Mucosa of stomach (tissue), 1 donor: ENCODE results near the gene ANO1.
"Not testable (repeated sequence)": the region's sequence is repeated elsewhere in the genome, so short reads cannot be mapped to it uniquely, and the experiment has no call there.

Source experiments
- H3K27me3 ChIP-seq: one replicate; pipeline ENCODE4 v1.7.0; 2013; ENCODE audit warnings: mild to moderate bottlenecking, low read length; ENCODE audit not compliant: control insufficient read depth, insufficient read depth
- H3K36me3 ChIP-seq: one replicate; pipeline ENCODE4 v1.7.0; 2013; ENCODE audit warnings: low read length; ENCODE audit not compliant: control insufficient read depth, insufficient read depth
- H3K4me1 ChIP-seq: one replicate; pipeline ENCODE4 v1.7.0; 2013; ENCODE audit warnings: mild to moderate bottlenecking, low read length; ENCODE audit not compliant: control insufficient read depth, insufficient read depth
- H3K4me3 ChIP-seq: one replicate; pipeline ENCODE4 v1.7.0; 2013; ENCODE audit warnings: low read length
- H3K9ac ChIP-seq: one replicate; pipeline ENCODE4 v1.7.0; 2013; ENCODE audit warnings: mild to moderate bottlenecking, low read length, moderate library complexity
- H3K9me3 ChIP-seq: one replicate; pipeline ENCODE4 v1.7.0; 2013; ENCODE audit warnings: mild to moderate bottlenecking, low read length, moderate library complexity; ENCODE audit not compliant: control insufficient read depth
- donor health status: Pancreatic carcinoma.

ANO1 gene

GRCh38 chr11:70201047-70201446 lies 122.9 kb downstream of the ANO1 start:
- not testable (repeated sequence) for H3K9ac ChIP-seq, H3K9me3 ChIP-seq, H3K27me3 ChIP-seq, H3K4me3 ChIP-seq, H3K36me3 ChIP-seq
- H3K4me1 ChIP-seq = peaks cover 20% of the 10 kb centered on the region

DNA sequence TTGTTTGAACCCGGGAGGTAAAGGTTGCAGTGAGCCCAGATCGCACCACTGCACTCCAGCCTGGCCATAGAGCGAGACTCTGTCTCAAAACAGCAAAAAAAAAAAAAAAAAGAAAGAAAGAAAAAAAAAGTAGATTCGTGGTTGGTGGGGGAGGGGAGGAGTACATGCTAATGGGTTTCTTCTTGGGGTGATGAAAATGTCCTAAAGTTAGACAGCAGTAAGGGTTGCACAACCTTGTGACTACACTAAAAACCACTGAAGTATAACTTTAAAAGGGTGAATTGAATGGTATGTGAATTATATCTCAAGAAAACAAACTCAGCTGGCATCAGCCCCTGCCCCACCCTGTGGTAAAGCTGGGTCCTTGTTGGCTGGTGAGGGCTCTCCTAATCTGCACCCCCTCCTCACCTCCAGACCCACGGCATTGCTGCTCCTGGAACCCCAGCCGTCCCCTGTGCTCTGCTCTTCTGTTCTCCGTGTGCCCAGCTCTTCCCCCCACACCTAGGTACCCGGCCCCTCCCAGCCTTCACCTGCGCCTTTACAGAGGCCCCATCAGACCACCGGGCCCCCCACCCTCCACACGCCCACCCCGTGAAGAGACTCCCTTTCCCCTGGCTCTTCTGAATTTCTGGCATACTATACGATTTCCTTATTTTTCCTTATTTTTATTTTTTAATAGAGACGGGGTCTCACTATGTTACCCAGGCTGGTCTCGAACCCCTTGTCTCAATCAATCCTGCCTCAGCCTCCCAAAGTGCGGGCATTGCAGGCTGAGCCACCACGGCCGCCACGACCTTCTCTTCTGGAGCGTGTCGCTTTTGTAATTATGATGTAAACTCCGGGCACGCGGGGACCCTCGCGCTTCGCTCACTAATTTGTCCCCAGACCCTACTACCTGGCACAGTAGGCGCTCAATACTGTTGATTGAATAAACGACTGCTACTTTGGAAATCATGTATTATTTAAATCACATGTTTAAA lies 124.1 kb downstream of the ANO1 start:
- Histone ChIP-seq H3K4me1 (peaks cover 20% of the 10 kb centered on the region), H3K36me3 (peaks cover 1% of the 10 kb centered on the region), H3K9me3 (no peaks in the 10 kb centered on the region), H3K27me3 (no peaks in the 10 kb centered on the region), H3K4me3 (peak overlapping the region; percentile 87), H3K9ac (peak overlapping the region; percentile 94)

GRCh38 chr11:70202920-70203750 lies 125.0 kb downstream of the ANO1 start, which contains the start of gene FADD:
TSS of gene FADD (plus strand) at chr11:70203296. CDS start at chr11:70203460, 164 bp downstream.
- Histone ChIP-seq H3K36me3 (peaks cover 6% of the 10 kb centered on the region), H3K27me3 (no peaks in the 10 kb centered on the region), H3K9me3 (no peaks in the 10 kb centered on the region), H3K4me1 (peaks cover 25% of the 10 kb centered on the region), H3K4me3 (peak within 1 kb of the TSS; percentile 87), H3K9ac (peak within 1 kb of the TSS; percentile 94)

- Histone ChIP-seq H3K4me1 (peaks cover 25% of the 10 kb centered on the region), H3K9ac (peak overlapping the region; percentile 94), H3K36me3 (peaks cover 10% of the 10 kb centered on the region)
Measured at GRCh38 chr11:70203751-70204465, 125.8 kb downstream of the ANO1 start.

DNA sequence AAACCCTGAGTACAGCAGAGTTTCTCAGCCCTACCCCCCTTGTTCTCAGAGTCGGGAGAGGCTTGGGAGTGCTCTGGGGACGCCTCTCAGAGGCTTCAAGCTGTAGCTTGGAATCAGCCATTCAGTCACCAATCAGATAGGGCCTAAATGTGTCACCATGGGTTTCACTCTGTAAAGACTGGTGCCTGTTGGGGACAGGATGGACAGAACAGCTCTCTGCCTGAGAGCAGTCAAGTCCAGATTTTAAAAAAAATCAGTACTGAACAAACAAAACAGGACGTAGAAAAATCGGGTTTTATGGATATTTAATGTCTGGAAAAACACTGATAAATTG lies 126.3 kb downstream of the ANO1 start:
- Histone ChIP-seq H3K9ac (peak overlapping the region; percentile 94), H3K4me1 (peaks cover 25% of the 10 kb centered on the region), H3K4me3 (peak overlapping the region; percentile 87), H3K9me3 (no peaks in the 10 kb centered on the region), H3K27me3 (no peaks in the 10 kb centered on the region), H3K36me3 (peaks cover 10% of the 10 kb centered on the region)

More at GRCh38 chr11:70203751-70204465, 125.8 kb downstream of the ANO1 start:
- Histone ChIP-seq H3K9me3 (no peaks in the 10 kb centered on the region), H3K27me3 (no peaks in the 10 kb centered on the region), H3K4me3 (peak overlapping the region; percentile 87)

DNA sequence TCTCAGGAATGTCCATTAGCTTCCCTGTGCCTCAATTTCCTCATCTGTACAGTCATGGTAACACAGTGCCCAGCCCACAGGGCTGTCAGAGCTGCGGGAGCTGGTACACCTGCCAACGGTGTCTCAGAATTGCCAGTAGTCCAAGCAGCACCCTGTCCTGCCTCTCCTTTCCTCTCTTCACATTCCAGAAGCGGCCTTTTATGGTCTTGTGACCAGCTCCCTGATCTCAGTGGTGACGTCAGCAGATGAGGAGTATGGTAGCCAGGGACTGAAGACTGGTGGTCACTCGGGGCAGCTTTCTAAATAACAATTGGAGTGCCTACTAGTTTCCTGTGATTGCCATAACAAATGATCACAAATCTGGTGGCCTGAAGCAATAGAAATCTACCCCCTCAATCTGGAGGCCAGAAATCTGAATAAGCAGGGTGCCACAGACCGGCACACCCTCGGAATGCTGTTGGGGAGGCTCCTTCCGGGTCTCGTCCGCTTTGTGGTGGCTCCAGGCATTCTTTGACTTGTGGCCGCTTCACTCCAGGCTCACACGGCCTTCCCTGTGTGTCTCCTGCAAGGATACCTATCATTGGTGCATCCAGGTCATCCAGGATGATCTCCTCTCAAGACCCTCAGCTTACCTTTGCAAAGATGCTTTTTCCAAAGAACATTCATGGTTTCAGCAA lies 127.1 kb downstream of the ANO1 start:
- Histone ChIP-seq H3K4me1 (peaks cover 25% of the 10 kb centered on the region), H3K9me3 (no peaks in the 10 kb centered on the region), H3K36me3 (peaks cover 10% of the 10 kb centered on the region), H3K9ac (no peak overlapping the region), H3K4me3 (no peak overlapping the region), H3K27me3 (no peaks in the 10 kb centered on the region)

GRCh38 chr11:70205766-70206165 lies 127.6 kb downstream of the ANO1 start:
- Histone ChIP-seq H3K36me3 (peaks cover 10% of the 10 kb centered on the region), H3K9ac (no peak overlapping the region), H3K27me3 (no peaks in the 10 kb centered on the region), H3K4me3 (no peak overlapping the region), H3K9me3 (no peaks in the 10 kb centered on the region), H3K4me1 (peaks cover 25% of the 10 kb centered on the region)

- Histone ChIP-seq H3K4me3 (no peak overlapping the region), H3K4me1 (peaks cover 25% of the 10 kb centered on the region), H3K27me3 (no peaks in the 10 kb centered on the region), H3K9me3 (no peaks in the 10 kb centered on the region), H3K9ac (no peak overlapping the region), H3K36me3 (peaks cover 10% of the 10 kb centered on the region)
Measured at GRCh38 chr11:70206226-70206981, 128.3 kb downstream of the ANO1 start.

- Histone ChIP-seq H3K27me3 (no peaks in the 10 kb centered on the region), H3K4me1 (peaks cover 25% of the 10 kb centered on the region), H3K9me3 (no peaks in the 10 kb centered on the region), H3K36me3 (peaks cover 10% of the 10 kb centered on the region), H3K9ac (no peak overlapping the region), H3K4me3 (no peak overlapping the region)
Measured at GRCh38 chr11:70206982-70207376, 128.9 kb downstream of the ANO1 start.

GRCh38 chr11:70207531-70208131 lies 129.5 kb downstream of the ANO1 start:
- Histone ChIP-seq H3K4me1 (peaks cover 28% of the 10 kb centered on the region), H3K9me3 (no peaks in the 10 kb centered on the region), H3K27me3 (no peaks in the 10 kb centered on the region), H3K4me3 (no peak overlapping the region), H3K36me3 (peaks cover 10% of the 10 kb centered on the region), H3K9ac (no peak overlapping the region)
